HepG2 (cell line): ENCODE data around the gene OR6S1. TPM values are rescaled to one million over a fixed set of nuclear protein-coding genes. Genes with fewer than 3 reads are reported as not detected.

Source experiments
- DMAP1 ChIP-seq: IDR thresholded peaks from 2 replicates; pipeline ENCODE4 v1.6.1; 2016
- GABPA ChIP-seq, 2 experiments: IDR thresholded peaks; 2 replicates each; pipeline ENCODE4 v1.6.1; 2011 to 2016; ENCODE audit warnings: low read depth in 2 of 2, low read length in 1 of 2, missing biosample characterization in 1 of 2, missing genetic modification characterization in 1 of 2
- JARID2 ChIP-seq: sonication (generic); formaldehyde crosslinking; IDR thresholded peaks from 2 replicates; pipeline ENCODE4 v1.8.1; 2023; ENCODE audit warnings: missing genetic modification reagents, inconsistent platforms; ENCODE audit not compliant: insufficient replicate concordance
- KLF6 ChIP-seq: IDR thresholded peaks from 2 replicates; pipeline ENCODE4 v1.8.0; 2016; ENCODE audit warnings: missing biosample characterization, missing genetic modification reagents
- MAFK ChIP-seq, 2 experiments: IDR thresholded peaks in 1 of 2; conservative IDR thresholded peaks in 1 of 2; 2 replicates each; pipeline ENCODE4 v1.6.1; 2011; ENCODE audit warnings: improper control_type of control experiment in 2 of 2, low read length in 2 of 2
- MED1 ChIP-seq: sonication (generic); formaldehyde crosslinking; IDR thresholded peaks from 2 replicates; pipeline ENCODE4 v1.4.0; 2020; ENCODE audit warnings: missing genetic modification reagents
- NR2C2 ChIP-seq: sonication (generic); formaldehyde crosslinking; IDR thresholded peaks from 2 replicates; pipeline ENCODE4 v1.4.0; 2020; ENCODE audit warnings: missing genetic modification reagents, mild to moderate bottlenecking, moderate library complexity, borderline replicate concordance
- PAWR ChIP-seq: sonication (generic); formaldehyde crosslinking; IDR thresholded peaks from 2 replicates; pipeline ENCODE4 v1.4.0; 2020; ENCODE audit warnings: missing genetic modification reagents, mild to moderate bottlenecking, borderline replicate concordance
- PHF21A ChIP-seq: sonication (generic); formaldehyde crosslinking; IDR thresholded peaks from 2 replicates; pipeline ENCODE4 v1.5.0; 2020; ENCODE audit warnings: mild to moderate bottlenecking, missing genetic modification reagents
- PHF5A ChIP-seq: IDR thresholded peaks from one replicate; pipeline ENCODE4 v1.6.1; 2018; ENCODE audit warnings: low read depth, missing genetic modification reagents; ENCODE audit not compliant: unreplicated experiment
- THYN1 ChIP-seq: sonication (generic); formaldehyde crosslinking; IDR thresholded peaks from 2 replicates; pipeline ENCODE4 v1.8.1; 2023; ENCODE audit warnings: low read depth, mild to moderate bottlenecking, moderate library complexity, missing genetic modification reagents, borderline replicate concordance
- ZBTB20 ChIP-seq: sonication (generic); formaldehyde crosslinking; IDR thresholded peaks from 2 replicates; pipeline ENCODE4 v1.8.1; 2023; ENCODE audit warnings: missing genetic modification reagents, low read depth, mild to moderate bottlenecking, borderline replicate concordance
- ZFP41 ChIP-seq: sonication (generic); formaldehyde crosslinking; IDR thresholded peaks from 2 replicates; pipeline ENCODE4 v1.4.0; 2020; ENCODE audit warnings: mild to moderate bottlenecking, missing genetic modification reagents, borderline replicate concordance
- ZNF296 ChIP-seq: sonication (generic); formaldehyde crosslinking; conservative IDR thresholded peaks from 2 replicates; pipeline ENCODE4 v1.5.0; 2020; ENCODE audit warnings: mild to moderate bottlenecking, missing genetic modification reagents
- ZNF383 ChIP-seq: sonication (generic); formaldehyde crosslinking; IDR thresholded peaks from 2 replicates; pipeline ENCODE4 v1.4.0; 2020; ENCODE audit warnings: missing genetic modification reagents, mild to moderate bottlenecking, borderline replicate concordance
- ZNF460 ChIP-seq: sonication (generic); formaldehyde crosslinking; IDR thresholded peaks from 2 replicates; pipeline ENCODE4 v1.5.1; 2020; ENCODE audit warnings: missing genetic modification reagents, mild to moderate bottlenecking, borderline replicate concordance
- ZNF501 ChIP-seq: sonication (generic); formaldehyde crosslinking; IDR thresholded peaks from 2 replicates; pipeline ENCODE4 v1.5.1; 2020; ENCODE audit warnings: mild to moderate bottlenecking, moderate library complexity, missing genetic modification reagents
- polyA plus RNA-seq, 8 experiments: library from polyadenylated mRNA; depleted of rRNA in 3 of 8; stranded (reverse) in 7 of 8; unstranded in 1 of 8; fragments of >200 nt; fragmentation: Illumina TruSeq in 4 of 8; extraction: Trizol in 4 of 8; gene quantifications; 2 replicates each; pipeline versions ENCODE4 v1.2.1 to v1.2.3, GENCODE V29; 2011 to 2016; ENCODE audit warnings: low read depth in 4 of 8, missing spikeins in 1 of 8, mixed read lengths in 1 of 8; ENCODE audit not compliant: insufficient read depth in 1 of 8
- total RNA-seq, 5 experiments: library from RNA; depleted of rRNA; stranded (reverse); fragments of >200 nt; fragmentation: Illumina TruSeq; extraction: Trizol; gene quantifications; 2 replicates each; pipeline ENCODE4 v1.2.3, GENCODE V29; 2016; ENCODE audit warnings: low read depth in 1 of 5
- TF ChIP-seq, protein P1 (sequence below): sonication (generic); formaldehyde crosslinking; IDR thresholded peaks from 2 replicates; pipeline ENCODE4 v1.4.0; 2020; ENCODE audit warnings: mild to moderate bottlenecking, low read depth, missing genetic modification reagents
- TF ChIP-seq, protein P2 (sequence below): sonication (generic); formaldehyde crosslinking; IDR thresholded peaks from 2 replicates; pipeline ENCODE4 v1.4.0; 2020; ENCODE audit warnings: missing genetic modification reagents, borderline replicate concordance
- TF ChIP-seq, protein P3 (sequence below): sonication (generic); formaldehyde crosslinking; IDR thresholded peaks from 2 replicates; pipeline ENCODE4 v1.4.0; 2020; ENCODE audit warnings: mild to moderate bottlenecking, missing genetic modification reagents
- TF ChIP-seq, protein P4 (sequence below): sonication (generic); formaldehyde crosslinking; IDR thresholded peaks from 2 replicates; pipeline ENCODE4 v1.9.0; 2022; ENCODE audit warnings: low read depth, missing genetic modification reagents

OR6S1 gene
- total and polyA plus RNA-seq, 2 of the 13 experiments (the other 11 are each of a cell fraction or from before 2014, with no cell fraction given), result 0.09 TPM; not detected in 1

DNA sequence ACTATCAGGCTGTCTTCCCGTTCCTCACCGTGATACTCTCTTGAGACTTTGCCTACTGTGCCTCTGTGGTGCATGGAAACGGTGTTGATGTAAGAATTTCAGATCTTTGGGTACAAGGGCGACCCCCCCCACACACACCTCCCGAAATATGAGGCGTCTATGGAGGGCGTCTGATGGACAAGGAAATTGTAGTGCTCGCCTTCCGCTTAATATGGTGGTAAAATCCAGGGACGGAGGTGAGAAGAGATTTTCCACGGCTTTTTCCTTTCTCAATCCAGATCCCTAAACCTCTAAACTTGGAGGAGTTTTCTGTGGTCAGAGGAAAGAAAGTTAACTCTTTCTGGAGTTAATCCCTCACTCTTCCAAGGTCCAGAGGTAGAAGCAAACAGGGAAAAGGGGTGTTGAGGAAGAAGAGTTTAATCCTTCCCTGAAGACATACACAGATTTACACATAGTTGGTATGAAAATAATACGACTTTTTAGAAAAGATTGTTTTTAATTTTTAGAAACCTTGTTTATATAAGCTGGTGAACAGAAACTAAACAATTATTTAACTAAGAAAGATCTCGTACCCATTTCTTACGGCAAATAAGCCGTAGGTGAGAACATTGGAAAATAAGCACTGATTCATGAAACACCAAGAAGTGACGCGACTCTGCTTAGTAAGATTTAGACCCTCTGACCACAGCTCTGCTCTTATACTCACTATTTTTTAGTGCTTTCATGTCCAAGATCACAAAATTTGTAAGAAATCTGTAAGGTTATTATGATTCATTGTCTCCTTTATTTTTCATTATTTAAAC is 27.3 kb downstream of the OR6S1 start (continued):
- TF ChIP-seq ZNF460 (CRISPR knock-in tag) (no peak), DMAP1 (CRISPR knock-in tag) (no peak), ZBTB20 (CRISPR knock-in tag) (no peak), PHF5A (no peak), ZFP41 (CRISPR knock-in tag) (no peak), PHF21A (CRISPR knock-in tag) (no peak), NR2C2 (CRISPR knock-in tag) (no peak), PAWR (CRISPR knock-in tag) (no peak), GABPA (IDR thresholded peaks at IDR 0.05; ENCODE audit: low read depth, low read length) (no peak), GABPA (CRISPR knock-in tag; IDR thresholded peaks at IDR 0.05; ENCODE audit: low read depth) (peak; percentile 36), THYN1 (CRISPR knock-in tag) (no peak), KLF6 (CRISPR knock-in tag) (no peak), ZNF501 (CRISPR knock-in tag) (no peak), JARID2 (CRISPR knock-in tag) (no peak), MAFK (conservative IDR thresholded peaks at IDR 0.05 in 1 of 2, IDR thresholded peaks at IDR 0.05 in 1 of 2; ENCODE audit: low read length in 2 of 2) (no peak), ZNF383 (CRISPR knock-in tag) (no peak), MED1 (CRISPR knock-in tag) (no peak), ZNF296 (CRISPR knock-in tag) (no peak)
- TF ChIP-seq, protein P1, sequence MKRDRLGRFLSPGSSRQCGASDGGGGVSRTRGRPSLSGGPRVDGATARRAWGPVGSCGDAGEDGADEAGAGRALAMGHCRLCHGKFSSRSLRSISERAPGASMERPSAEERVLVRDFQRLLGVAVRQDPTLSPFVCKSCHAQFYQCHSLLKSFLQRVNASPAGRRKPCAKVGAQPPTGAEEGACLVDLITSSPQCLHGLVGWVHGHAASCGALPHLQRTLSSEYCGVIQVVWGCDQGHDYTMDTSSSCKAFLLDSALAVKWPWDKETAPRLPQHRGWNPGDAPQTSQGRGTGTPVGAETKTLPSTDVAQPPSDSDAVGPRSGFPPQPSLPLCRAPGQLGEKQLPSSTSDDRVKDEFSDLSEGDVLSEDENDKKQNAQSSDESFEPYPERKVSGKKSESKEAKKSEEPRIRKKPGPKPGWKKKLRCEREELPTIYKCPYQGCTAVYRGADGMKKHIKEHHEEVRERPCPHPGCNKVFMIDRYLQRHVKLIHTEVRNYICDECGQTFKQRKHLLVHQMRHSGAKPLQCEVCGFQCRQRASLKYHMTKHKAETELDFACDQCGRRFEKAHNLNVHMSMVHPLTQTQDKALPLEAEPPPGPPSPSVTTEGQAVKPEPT (CRISPR knock-in tag), result no peak
- TF ChIP-seq, protein P2, sequence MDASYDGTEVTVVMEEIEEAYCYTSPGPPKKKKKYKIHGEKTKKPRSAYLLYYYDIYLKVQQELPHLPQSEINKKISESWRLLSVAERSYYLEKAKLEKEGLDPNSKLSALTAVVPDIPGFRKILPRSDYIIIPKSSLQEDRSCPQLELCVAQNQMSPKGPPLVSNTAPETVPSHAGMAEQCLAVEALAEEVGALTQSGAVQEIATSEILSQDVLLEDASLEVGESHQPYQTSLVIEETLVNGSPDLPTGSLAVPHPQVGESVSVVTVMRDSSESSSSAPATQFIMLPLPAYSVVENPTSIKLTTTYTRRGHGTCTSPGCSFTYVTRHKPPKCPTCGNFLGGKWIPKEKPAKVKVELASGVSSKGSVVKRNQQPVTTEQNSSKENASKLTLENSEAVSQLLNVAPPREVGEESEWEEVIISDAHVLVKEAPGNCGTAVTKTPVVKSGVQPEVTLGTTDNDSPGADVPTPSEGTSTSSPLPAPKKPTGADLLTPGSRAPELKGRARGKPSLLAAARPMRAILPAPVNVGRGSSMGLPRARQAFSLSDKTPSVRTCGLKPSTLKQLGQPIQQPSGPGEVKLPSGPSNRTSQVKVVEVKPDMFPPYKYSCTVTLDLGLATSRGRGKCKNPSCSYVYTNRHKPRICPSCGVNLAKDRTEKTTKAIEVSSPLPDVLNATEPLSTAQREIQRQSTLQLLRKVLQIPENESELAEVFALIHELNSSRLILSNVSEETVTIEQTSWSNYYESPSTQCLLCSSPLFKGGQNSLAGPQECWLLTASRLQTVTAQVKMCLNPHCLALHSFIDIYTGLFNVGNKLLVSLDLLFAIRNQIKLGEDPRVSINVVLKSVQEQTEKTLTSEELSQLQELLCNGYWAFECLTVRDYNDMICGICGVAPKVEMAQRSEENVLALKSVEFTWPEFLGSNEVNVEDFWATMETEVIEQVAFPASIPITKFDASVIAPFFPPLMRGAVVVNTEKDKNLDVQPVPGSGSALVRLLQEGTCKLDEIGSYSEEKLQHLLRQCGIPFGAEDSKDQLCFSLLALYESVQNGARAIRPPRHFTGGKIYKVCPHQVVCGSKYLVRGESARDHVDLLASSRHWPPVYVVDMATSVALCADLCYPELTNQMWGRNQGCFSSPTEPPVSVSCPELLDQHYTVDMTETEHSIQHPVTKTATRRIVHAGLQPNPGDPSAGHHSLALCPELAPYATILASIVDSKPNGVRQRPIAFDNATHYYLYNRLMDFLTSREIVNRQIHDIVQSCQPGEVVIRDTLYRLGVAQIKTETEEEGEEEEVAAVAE (CRISPR knock-in tag), result no peak
- TF ChIP-seq, protein P3, sequence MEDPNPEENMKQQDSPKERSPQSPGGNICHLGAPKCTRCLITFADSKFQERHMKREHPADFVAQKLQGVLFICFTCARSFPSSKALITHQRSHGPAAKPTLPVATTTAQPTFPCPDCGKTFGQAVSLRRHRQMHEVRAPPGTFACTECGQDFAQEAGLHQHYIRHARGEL (CRISPR knock-in tag), result no peak
- TF ChIP-seq, protein P4, sequence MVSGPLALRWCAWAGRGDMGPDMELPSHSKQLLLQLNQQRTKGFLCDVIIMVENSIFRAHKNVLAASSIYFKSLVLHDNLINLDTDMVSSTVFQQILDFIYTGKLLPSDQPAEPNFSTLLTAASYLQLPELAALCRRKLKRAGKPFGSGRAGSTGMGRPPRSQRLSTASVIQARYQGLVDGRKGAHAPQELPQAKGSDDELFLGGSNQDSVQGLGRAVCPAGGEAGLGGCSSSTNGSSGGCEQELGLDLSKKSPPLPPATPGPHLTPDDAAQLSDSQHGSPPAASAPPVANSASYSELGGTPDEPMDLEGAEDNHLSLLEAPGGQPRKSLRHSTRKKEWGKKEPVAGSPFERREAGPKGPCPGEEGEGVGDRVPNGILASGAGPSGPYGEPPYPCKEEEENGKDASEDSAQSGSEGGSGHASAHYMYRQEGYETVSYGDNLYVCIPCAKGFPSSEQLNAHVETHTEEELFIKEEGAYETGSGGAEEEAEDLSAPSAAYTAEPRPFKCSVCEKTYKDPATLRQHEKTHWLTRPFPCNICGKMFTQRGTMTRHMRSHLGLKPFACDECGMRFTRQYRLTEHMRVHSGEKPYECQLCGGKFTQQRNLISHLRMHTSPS (CRISPR knock-in tag), result no peak
